Islet of Langerhans (tissue), 1 donor: Measurements from ENCODE around the gene PSORS1C1.
"Not testable (repeated sequence)": the region's sequence is repeated elsewhere in the genome, so short reads cannot be mapped to it uniquely, and the experiment has no call there.

Experiments used
- FAIRE-seq: peaks from one replicate; lab custom pipeline; 2011; peaks lifted over from hg19 to GRCh38; lab: Jason Lieb, UNC

The PSORS1C1 gene

GRCh38 chr6:31114541-31114878 lies at the start of gene PSORS1C1:
Gene PSORS1C1 (plus strand): TSS chr6:31114800. CDS start chr6:31129633, 14,833 bp downstream.
- no peak for FAIRE-seq

DNA sequence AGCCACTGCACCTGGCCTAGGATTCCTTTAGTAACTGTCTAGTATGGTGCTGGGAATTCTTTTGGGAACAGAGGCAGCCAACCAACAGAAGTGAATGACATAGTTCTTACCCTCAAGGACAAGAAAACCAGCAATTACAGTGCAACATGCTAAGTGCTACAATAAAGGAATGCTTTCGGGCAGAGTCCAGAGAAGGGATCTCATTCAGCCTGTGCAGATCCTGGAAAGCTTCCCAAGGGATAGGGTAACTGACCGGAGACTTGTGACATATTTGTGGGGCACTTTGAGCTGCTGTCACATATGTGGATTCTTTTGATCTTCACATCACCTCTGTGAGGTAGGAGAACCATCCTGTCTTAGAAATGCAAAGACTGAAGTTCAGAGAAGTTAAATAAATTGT lies 49.0 kb upstream of the PSORS1C1 start:
- FAIRE-seq: no peak

DNA sequence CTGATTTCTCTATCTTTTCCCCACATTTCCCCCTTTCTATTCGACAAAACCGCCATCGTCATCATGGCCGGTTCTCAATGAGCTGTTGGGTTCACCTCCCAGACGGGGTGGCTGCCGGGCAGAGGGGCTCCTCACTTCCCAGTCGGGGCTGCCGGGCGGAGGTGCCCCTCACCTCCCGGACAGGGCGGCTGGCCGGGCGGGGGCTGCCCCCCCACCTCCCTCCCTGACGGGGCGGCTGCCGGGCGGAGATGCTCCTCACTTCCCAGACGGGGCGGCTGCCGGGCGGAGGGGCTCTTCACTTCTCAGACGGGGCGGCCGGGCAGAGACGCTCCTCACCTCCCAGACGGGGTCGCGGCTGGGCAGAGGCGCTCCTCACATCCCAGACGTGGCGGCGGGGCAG lies 47.6 kb upstream of the PSORS1C1 start:
- not testable (repeated sequence) for FAIRE-seq

DNA sequence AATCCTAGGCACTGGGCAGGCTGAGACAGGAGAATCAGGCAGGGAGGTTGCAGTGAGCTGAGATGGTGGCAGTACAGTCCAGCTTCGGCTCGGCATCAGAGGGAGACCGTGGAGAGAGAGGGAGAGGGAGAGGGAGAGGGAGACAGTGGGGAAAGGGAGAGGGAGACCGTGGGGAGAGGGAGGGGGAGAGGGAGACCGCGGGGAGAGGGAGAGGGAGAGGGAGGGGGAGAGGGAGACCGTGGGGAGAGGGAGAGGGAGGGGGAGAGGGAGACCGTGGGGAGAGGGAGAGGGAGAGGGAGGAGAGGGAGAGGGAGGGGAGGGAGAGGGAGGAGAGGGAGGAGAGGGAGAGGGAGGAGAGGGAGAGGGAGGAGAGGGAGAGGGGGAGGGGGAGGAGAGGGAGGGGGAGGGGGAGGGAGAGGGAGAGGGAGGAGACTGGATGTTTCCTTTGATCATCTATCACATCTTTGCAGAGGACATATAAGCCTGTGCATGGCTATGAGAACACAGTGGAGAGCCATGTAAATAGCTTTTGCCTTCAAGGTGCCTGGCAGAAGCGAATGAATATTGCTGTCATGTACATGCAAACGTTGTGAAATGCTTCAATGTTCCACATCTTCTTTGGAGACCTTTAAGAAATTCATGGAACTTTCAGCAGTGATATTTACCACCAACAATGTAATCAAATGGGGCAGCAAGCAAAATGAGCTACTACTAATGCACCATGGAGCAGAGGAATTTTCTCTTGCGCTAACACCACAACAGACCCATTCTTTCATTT lies 46.5 kb upstream of the PSORS1C1 start:
- not testable (repeated sequence) for FAIRE-seq

DNA sequence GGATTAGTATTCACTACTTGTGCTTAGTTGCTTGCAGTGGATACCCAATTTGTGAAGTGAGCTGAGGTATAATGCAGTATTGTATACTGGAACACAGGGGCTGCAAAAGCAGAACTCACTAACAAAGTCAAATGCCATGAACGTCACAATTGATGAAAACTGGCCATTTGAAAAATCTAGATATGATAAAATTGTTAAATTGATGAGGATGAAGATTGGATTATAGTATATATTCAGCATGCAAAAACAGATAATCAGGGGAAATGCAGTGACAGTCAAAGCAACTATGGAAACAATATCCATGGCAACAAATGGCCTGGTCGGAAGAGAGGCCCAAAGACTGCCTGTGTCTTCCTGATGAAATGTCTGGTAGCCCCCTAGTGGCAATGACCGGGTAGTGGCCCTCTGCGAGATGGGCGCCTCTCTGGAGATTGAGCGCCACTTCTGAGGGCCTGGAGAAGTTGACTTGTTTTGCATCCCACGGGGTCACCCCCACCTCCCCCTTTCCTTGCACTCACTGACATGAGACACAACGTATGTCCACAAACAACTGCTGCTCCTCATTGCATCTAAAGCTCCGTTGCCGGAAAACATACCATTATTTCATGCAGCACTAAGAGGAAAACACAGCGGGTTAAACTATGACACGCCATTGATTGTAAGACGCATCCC lies 45.8 kb upstream of the PSORS1C1 start:
- peak; percentile 80 for FAIRE-seq

DNA sequence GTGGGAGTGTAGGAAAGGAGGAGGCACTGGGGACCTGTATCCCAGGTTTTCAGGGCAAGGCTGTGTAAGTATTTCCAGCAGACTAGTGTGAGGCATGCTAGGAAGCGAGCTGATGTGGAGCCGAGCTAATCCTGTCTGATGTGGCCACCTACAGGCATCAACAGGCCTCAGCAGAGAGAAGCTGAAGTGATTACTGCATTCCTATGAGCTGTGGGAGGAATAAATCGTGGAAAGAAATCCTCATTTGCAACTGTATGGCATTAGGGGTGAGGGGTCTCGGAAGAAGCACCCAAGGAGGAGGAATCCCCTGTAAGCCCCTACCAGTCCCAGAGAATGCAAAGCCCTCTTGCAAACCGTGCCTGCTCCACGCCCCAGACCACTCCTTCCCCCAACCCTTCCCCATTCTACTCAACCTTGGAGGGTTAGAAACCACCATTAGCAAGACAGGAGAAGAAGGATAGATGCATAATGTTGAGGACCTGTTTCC lies 43.8 kb upstream of the PSORS1C1 start:
- FAIRE-seq: no peak

DNA sequence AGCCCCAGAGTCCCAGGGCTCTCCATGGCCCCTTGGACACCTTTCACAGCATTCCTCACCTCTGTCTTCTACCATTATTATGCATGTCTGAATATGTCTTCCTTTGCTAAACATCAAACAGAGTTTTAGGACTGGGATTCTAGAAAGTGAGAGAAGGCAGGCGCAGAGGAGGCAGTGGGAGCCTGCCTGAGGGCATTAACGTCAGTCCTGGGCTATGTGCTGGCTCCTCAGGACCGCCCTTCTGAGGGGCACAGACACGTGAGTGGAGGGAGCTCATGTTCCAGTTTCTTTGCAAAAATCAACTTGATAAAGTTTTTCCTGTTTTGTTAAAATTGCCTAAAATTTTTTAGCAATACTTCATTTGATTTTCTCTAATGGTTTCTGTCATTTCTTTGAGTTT lies 40.2 kb upstream of the PSORS1C1 start:
- FAIRE-seq: no peak

DNA sequence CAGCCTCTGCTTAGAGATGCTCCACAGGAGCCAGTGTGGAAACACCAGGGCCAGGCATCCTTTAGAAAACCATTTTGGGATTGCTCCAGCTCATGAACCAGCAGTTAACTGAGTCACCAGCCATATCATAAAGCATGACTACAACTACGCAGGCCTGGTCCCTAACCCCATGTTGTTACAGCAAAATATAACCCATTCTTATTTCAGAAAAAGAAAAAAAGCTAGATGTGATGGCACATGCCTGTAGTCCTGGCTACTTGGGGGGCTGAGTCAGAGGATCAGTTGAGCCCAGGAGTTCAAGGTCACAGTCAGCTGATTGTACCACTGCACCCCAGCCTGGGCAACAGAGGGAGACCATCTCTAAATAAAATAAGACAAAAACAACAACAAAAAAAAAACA lies 39.1 kb upstream of the PSORS1C1 start:
- no peak for FAIRE-seq

GRCh38 chr6:31076611-31077010 lies 38.0 kb upstream of the PSORS1C1 start:
- FAIRE-seq: no peak

DNA sequence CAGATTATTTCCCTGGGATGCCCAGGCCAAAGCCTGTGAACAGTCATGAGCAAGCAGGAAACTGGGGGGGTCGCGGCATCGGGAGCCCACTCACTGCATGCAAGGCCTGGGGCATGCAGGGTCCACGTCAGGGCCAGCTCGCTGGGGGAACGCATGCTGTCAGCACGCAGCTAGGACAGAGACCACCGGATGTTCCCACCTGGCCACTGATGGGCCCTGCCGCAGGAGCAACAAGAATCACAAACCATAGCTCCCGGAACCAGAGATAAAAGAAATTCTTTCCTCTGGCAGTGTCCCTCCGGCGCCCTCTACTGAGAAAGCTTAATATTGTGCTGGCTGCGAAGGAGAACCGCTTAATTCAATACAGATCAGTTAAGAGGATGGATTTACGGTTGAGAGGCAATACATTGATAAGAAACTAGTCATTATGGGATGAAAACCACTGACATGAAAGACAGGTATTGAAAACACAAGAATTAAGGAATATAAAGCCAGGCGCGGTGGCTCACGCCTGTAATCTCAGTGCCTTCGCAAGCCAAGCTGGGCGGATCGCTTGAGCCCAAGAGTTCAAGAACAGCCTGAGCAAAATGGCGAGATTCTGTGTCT lies 34.8 kb upstream of the PSORS1C1 start:
- no peak for FAIRE-seq

- no peak for FAIRE-seq
Observed at GRCh38 chr6:31081872-31082271, 32.7 kb upstream of the PSORS1C1 start.

DNA sequence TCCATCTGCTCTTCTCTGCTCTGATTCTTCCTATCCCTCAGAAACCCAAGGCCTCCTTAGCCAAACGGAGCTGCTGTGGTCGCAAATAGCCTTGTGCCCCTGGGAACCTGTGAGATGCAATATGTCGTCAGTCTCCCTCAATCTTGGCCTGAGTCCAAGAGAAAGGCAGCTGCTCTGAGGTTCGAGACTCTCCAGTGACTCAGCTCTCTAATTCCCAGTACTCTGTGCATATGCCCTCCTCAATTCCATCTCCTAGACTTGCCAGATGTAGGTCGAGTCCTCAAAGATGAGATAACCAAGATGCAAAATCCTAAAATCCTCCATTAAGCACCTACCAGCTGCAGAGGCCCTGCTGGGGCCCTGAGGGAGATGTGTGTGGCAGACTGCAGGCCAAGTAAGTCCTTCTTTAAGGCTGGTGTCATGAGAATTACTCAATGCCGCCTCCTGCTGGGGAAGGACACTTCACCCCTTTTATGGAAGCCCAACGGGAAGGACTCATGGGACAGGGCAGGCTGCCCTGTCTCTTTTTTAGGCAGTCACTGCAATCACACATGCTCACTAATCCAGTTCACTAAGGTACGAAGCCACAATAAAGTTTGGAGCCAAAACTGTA lies 30.8 kb upstream of the PSORS1C1 start:
- FAIRE-seq: no peak

DNA sequence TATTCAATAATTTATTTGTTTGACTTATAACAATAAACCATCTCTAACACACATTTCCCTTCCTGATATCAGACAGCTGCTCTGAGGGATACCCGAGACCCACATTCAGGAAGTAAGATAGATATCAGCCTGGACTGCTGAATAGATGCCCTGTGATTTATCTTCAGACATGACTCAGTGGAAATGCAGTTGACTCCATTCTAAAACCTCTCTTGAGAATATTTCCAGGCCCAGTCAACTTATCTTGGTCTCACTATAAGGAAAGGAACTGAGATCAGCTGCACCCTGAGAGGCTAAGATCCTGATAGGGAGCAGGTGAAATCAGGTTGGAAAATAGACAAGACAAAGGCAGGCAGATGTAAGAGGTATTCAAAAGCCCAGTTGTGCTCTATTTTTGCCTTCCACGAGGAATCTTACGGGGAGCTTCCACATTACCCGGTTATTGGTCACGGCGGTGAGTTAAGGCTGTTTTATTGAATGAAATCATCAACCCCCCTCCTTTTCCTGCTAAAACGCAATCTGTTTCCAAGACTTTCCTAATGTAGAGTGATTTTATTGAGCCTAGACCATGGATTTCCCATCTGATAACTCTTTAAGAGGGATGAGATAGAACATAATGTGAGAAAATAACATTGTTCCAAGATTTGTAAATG lies 27.7 kb upstream of the PSORS1C1 start:
- no peak for FAIRE-seq

GRCh38 chr6:31087494-31088089 lies 27.0 kb upstream of the PSORS1C1 start:
- FAIRE-seq: peak; percentile 47

DNA sequence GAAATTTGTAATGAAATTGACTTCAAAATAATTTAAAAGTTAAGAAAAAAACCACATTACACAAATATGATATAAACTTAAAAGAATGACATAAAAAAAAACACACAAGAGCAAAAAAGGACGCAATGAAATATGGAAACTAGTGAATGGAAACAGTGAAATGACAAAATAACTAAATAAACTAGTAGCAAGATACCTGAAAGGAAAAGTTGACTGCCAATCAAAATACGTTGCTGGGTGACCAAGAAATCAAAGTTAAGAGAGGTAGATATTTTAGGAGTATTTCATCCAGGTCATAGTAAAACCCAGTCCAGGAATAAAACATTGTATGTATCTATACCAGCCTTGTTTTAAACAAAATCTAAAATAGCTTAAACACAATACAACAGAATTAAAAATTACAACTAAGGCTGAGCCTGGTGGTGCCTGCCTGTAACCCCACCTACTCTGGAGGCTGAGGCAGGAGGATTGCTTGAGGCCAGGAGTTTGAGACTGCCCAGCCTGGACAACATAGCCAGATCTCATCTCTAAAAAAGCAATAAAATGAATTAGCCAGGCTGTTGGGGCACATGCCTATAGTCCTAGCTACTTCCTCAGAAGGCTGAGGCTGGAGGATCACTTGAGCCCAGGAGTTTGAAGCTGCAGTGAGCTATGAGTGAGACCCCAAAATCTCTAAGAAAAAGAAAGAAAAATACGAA lies 24.2 kb upstream of the PSORS1C1 start:
- no peak for FAIRE-seq

DNA sequence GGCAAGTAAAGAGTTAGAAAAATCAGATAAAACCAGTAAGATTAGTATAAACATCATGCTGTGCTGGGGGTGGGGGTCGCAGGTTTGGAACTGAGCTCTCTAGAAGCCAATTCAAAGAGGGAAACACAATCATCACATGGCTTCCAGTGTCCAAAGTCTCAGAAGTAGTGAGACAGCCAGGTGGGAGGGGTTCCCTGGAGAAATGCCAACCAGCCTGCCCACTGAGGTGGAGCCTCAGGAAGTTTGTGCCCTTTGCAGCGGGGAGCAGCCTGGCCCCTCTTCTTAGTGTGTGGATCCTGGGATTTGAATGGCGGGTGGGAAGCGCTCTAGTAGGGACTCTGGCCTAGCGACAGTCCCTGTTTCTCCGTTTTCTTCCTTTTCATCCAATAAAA lies 23.6 kb upstream of the PSORS1C1 start:
- FAIRE-seq: no peak

GRCh38 chr6:31091680-31092079 lies 22.9 kb upstream of the PSORS1C1 start:
- no peak for FAIRE-seq

- FAIRE-seq: no peak
Observed at GRCh38 chr6:31092238-31092637, 22.4 kb upstream of the PSORS1C1 start.

DNA sequence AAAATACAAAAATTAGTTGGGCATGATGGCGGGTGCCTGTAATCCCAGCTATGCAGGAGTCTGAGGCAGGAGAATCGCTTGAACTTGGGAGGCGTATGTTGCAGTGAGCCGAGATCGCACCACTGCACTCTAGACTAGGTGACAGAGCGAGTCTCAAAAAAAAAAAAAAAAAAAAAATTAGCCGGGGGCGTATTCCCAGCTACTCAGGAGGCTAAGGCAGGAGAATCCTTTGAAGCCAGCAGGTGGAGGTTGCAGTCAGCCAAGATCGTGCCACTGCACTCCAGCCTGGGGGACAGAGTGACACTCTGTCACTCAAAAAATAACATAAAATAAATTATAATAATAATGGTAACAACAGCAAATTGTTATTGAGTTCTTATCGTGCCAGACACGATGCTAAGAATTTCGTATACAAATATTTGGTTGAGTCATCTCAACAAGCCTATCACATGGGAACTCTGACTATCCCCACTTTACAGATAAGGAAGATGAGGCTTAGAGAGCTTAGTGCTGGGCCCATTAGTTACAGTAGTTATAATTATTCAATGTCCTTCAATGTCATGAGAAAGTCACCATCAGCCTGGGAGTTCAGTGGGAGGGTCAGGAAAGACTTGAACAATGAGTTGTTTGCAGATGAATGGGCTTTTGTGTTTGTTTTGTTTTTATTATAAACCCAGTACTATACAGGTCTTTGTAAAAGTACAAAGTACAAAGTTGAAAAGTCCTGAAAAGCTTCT lies 21.7 kb upstream of the PSORS1C1 start:
- no peak for FAIRE-seq

- no peak for FAIRE-seq
Observed at GRCh38 chr6:31094389-31094881, 20.2 kb upstream of the PSORS1C1 start.

DNA sequence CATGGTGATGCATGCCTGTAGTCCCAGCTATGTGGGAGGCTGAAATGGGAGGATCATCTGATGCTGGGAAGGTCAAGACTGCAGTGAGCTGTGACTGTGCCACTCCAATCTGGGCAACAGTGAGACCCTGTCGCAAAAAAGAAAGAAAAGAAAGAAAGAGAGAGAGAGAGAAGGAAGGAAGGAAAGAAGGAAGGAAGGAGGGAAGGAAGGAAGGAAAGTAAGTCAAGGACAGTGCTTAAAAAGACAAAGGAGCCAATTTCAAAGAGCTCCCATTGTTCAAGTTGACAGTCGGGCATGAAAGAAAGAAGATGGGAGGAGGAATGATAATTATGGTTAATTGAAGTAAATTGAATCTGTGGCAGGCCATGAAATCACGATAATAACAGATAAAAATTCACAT lies 18.4 kb upstream of the PSORS1C1 start:
- FAIRE-seq: no peak
